Endothelial cell of umbilical vein (primary cell): Measurements from ENCODE around the gene MYPN. TPM values are rescaled to one million over a fixed set of nuclear protein-coding genes. Genes with fewer than 3 reads are reported as not detected.

Experiments
- BruUV-seq: library from RNA; stranded (reverse); fragments of 400-500 nt; replicated peaks from 2 replicates; lab custom pipeline; 2021; lab: Mats Ljungman, UMichigan
- CTCF ChIA-PET: fragments of 300-600, 350-600 bp; sonication (Branson Sonifier 250); formaldehyde crosslinking; loops from one replicate; lab custom pipeline; 2021; ENCODE audit warnings: antibody characterized with exemption, inconsistent platforms; lab: Charles Lee
- POLR2A ChIA-PET: fragments of 300-600, 350-600 bp; sonication (Branson Sonifier 250); formaldehyde crosslinking; loops from one replicate; lab custom pipeline; 2021; ENCODE audit warnings: antibody characterized with exemption, inconsistent platforms; lab: Charles Lee
- DNase-seq: peaks from one replicate; pipeline ENCODE4 v3.0.0-alpha.2; 2011; ENCODE audit warnings: low read depth, low spot score
- FAIRE-seq: peaks from 2 replicates; lab custom pipeline; 2011; peaks lifted over from hg19 to GRCh38; lab: Jason Lieb, UNC
- H2AFZ ChIP-seq: 2 replicates; pipeline ENCODE4 v1.6.0; 2012; ENCODE audit warnings: low read depth, low read length, control low read depth, inconsistent platforms
- H3K27ac ChIP-seq: 2 replicates; pipeline ENCODE4 v1.5.1; 2011; ENCODE audit warnings: low read depth, mild to moderate bottlenecking, control low read depth, low read length, moderate library complexity; ENCODE audit not compliant: insufficient read depth
- H3K27me3 ChIP-seq, 2 experiments: 2 replicates each; pipeline versions ENCODE4 v1.6.0 to v1.6.1; 2011; ENCODE audit warnings: low read length in 2 of 2, mixed read lengths in 1 of 2; ENCODE audit not compliant: control insufficient read depth in 2 of 2, insufficient read depth in 2 of 2
- H3K36me3 ChIP-seq, 2 experiments: 2 replicates in 1 of 2; 3 replicates in 1 of 2; pipeline ENCODE4 v1.5.1; 2011; ENCODE audit warnings: low read length in 2 of 2, mild to moderate bottlenecking in 1 of 2, moderate library complexity in 1 of 2; ENCODE audit not compliant: control insufficient read depth in 2 of 2, insufficient read depth in 2 of 2; ENCODE audit errors: extremely low read depth in 1 of 2
- H3K4me1 ChIP-seq: 3 replicates; pipeline ENCODE4 v1.5.1; 2011; ENCODE audit warnings: mild to moderate bottlenecking, low read length; ENCODE audit not compliant: control insufficient read depth, insufficient read depth; ENCODE audit errors: extremely low read depth
- H3K4me2 ChIP-seq: 2 replicates; pipeline ENCODE4 v1.6.1; 2011; ENCODE audit warnings: low read length, control low read depth, mixed read lengths; ENCODE audit not compliant: insufficient read depth
- H3K4me3 ChIP-seq, 3 experiments: fragments of 200-600 bp in 1 of 3; sonication (generic), shearing (Covaris generic) in 1 of 3; replicated peaks in 1 of 3; 2 replicates each; pipeline ENCODE4 v1.5.1; 2011 to 2016; ENCODE audit warnings: control low read depth in 3 of 3, low read length in 3 of 3, mild to moderate bottlenecking in 2 of 3, inconsistent platforms in 1 of 3, low read depth in 1 of 3, moderate library complexity in 1 of 3; ENCODE audit not compliant: insufficient read depth in 1 of 3
- H3K79me2 ChIP-seq: 2 replicates; pipeline ENCODE4 v1.6.0; 2012; ENCODE audit warnings: low read length, inconsistent platforms; ENCODE audit not compliant: control insufficient read depth, insufficient read depth
- H3K9ac ChIP-seq: replicated peaks from 2 replicates; pipeline ENCODE3; 2011; ENCODE audit warnings: low read length, control low read depth; ENCODE audit not compliant: insufficient read depth; ENCODE audit errors: extremely low read depth
- H3K9me1 ChIP-seq: replicated peaks from 3 replicates; pipeline ENCODE4 v1.6.0; 2011; ENCODE audit warnings: mild to moderate bottlenecking, low read length; ENCODE audit not compliant: control insufficient read depth, insufficient read depth; ENCODE audit errors: extremely low read depth
- H3K9me3 ChIP-seq: replicated peaks from 2 replicates; pipeline ENCODE4 v1.5.1; 2012; ENCODE audit warnings: low read length, inconsistent platforms; ENCODE audit not compliant: control insufficient read depth, insufficient read depth
- H4K20me1 ChIP-seq: replicated peaks from 2 replicates; pipeline ENCODE3; 2011; ENCODE audit warnings: mild to moderate bottlenecking, low read length; ENCODE audit not compliant: control insufficient read depth, insufficient read depth; ENCODE audit errors: extremely low read depth
- CTCF ChIP-seq, 2 donors: IDR thresholded peaks; 1 replicate in 1 of 2; 2 replicates in 1 of 2; pipeline ENCODE4 v1.5.1; 2011; ENCODE audit warnings: low read length in 2 of 2, mild to moderate bottlenecking in 2 of 2, moderate library complexity in 2 of 2, control low read depth in 1 of 2, inconsistent platforms in 1 of 2, low read depth in 1 of 2; ENCODE audit not compliant: insufficient read depth in 1 of 2; ENCODE audit errors: extremely low read depth in 1 of 2
- JUN ChIP-seq: IDR thresholded peaks from 2 replicates; pipeline ENCODE4 v1.6.1; 2011; ENCODE audit warnings: borderline replicate concordance, low read depth; ENCODE audit not compliant: insufficient read length, insufficient read depth
- POLR2AphosphoS5 ChIP-seq: IDR thresholded peaks from 2 replicates; pipeline ENCODE4 v1.6.1; 2012; ENCODE audit warnings: low read depth, mild to moderate bottlenecking, control low read depth, low read length, moderate library complexity; ENCODE audit not compliant: insufficient read depth
- dilution Hi-C: fragments of 300-500 bp; cut with MboI; formaldehyde crosslinking; loops from one replicate; pipeline ENCODE4 v1.15.0; 2019; ENCODE audit warnings: low sequenced_read_pairs; ENCODE audit not compliant: extremely low pct_ligation_motif_present
- intact Hi-C: fragments of 100-400 bp; cut with micrococcal nuclease; formaldehyde crosslinking; loops from one replicate; pipeline ENCODE4 v1.10.0; 2022
- polyA plus RNA-seq, 4 experiments: library from polyadenylated mRNA; depleted of rRNA in 3 of 4; stranded (reverse) in 3 of 4; unstranded in 1 of 4; fragments of >200 nt; gene quantifications; 2 replicates each; pipeline versions ENCODE4 v1.2.1 to v1.2.3, GENCODE V29; 2011 to 2012; ENCODE audit warnings: missing spikeins in 1 of 4
- total RNA-seq: library from RNA; stranded (reverse); gene quantifications from 2 replicates; pipeline ENCODE4 v1.2.3, GENCODE V29; 2021

MYPN gene
- total and polyA plus RNA-seq, 2 donors (not counting 3 experiments of a cell fraction or from before 2014, with no cell fraction given) = 0.01 TPM; not detected in 1

- dilution Hi-C loops = no loop called here
- peak; percentile 82 for DNase-seq
- POLR2A ChIA-PET = no interaction called here
These were observed 99.2 kb downstream of the MYPN start for GRCh38 chr10:68208424-68209042.

More at GRCh38 chr10:68208424-68209042, 99.2 kb downstream of the MYPN start:
- H3K4me2 ChIP-seq = no peak overlapping the region
- FAIRE-seq = peak; percentile 93
- H3K4me3 ChIP-seq = no peak overlapping the region
- no peaks in the 10 kb centered on the region for H3K79me2 ChIP-seq
- H4K20me1 ChIP-seq = no peaks in the 10 kb centered on the region
- BruUV-seq = no TSS peak
- no peaks in the 10 kb centered on the region for H3K9me3 ChIP-seq
- H3K36me3 ChIP-seq = no peaks in the 10 kb centered on the region
- peak overlapping the region; percentile 97 for H2AFZ ChIP-seq
- H3K27me3 ChIP-seq = peaks cover 5 to 10% of the 10 kb centered on the region in 2 experiments
- no peaks in the 10 kb centered on the region for H3K9me1 ChIP-seq
- CTCF ChIA-PET = interaction anchor here (1.1 to 3.8 kb wide), 8 partner anchors 25 to 420 kb away, joined by 3 to 26 read pairs (median 14); no protein-coding TSS in a partner anchor
- H3K4me1 ChIP-seq = no peaks in the 10 kb centered on the region
- TF ChIP-seq POLR2AphosphoS5 (no peak), CTCF (IDR thresholded peaks at IDR 0.05; ENCODE audit: extremely low read depth in 1 of 2, insufficient read depth in 1 of 2, low read depth in 1 of 2, low read length in 2 of 2) (peak; percentile 70 to 75), JUN (no peak)
- intact Hi-C loops = loop anchor here (1.0 kb wide), 5 partner anchors 55 to 420 kb away; partner anchors contain the start of gene SIRT1
- no peak overlapping the region for H3K27ac ChIP-seq
- no peak overlapping the region for H3K9ac ChIP-seq
